ENCODE results near the gene KSR2.

The KSR2 gene

GRCh38 chr12:117540011-117540410, 428.8 kb downstream of the KSR2 start:
- H3K27ac ChIP-seq, result no peak overlapping the region
- no peak for TF ChIP-seq CTCF (conservative IDR thresholded peaks at IDR 0.05)

GRCh38 chr12:117538926-117539325, 429.9 kb downstream of the KSR2 start:
- no peak overlapping the region for H3K27ac ChIP-seq
- no peak for TF ChIP-seq CTCF (conservative IDR thresholded peaks at IDR 0.05)

DNA sequence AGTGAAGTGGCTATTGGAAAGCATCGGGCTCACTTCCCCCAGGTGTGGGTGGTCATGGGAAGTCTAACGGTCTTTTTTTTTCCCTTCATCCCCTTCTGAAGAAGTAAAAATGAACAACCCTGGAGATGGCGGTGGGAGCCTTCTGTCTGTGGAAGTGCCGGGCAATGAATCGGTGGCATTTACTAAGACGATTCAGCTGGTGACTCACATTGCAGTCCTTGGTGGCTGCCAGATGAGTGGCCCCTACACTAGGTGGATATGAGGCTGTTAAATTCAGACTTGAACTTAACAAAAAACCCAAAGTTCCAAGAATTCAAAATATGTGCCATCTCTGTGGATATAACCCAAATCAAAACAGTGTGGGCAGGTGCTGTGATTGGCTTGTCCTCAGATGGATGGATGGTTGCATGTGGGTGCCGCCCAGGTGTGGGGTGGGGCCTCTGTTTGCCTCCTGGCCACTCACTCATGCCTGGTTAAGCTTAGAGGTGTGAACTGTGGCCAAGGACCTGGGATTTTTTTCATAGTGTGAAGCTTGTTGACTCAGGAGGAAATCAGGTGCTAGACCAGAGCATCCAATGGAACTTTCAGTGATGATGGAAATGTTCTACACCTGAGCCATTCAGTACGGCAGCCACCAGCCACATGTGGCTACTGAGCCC, 430.6 kb downstream of the KSR2 start:
- TF ChIP-seq CTCF (conservative IDR thresholded peaks at IDR 0.05), result no peak
- H3K27ac ChIP-seq, result no peak overlapping the region

- TF ChIP-seq CTCF (conservative IDR thresholded peaks at IDR 0.05), result no peak
Measured at GRCh38 chr12:117533687-117534086, 435.1 kb downstream of the KSR2 start.

DNA sequence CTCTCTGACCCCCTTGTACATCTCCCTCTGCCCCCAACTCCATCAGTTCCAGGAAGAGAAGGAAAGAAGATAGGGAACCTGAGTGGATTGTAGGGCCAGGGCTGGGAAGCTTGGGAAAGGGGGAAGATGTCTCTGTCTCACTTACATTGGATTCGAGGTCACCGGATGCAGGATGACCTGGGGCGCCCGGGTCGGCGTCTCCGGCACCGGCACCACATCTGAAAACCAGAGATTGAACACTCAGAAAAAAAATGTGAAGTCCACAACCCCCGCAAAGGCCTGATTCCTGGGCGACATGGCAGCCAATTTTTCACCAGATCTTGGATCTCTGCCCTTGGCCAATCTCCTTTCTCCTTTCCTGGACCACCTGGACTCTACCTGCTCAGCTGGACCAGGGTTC, 438.0 kb downstream of the KSR2 start:
- TF ChIP-seq CTCF (conservative IDR thresholded peaks at IDR 0.05), result no peak
- H3K27ac ChIP-seq, result no peak overlapping the region

More at GRCh38 chr12:117533687-117534086, 435.1 kb downstream of the KSR2 start:
- peak overlapping the region; percentile 33 for H3K27ac ChIP-seq

DNA sequence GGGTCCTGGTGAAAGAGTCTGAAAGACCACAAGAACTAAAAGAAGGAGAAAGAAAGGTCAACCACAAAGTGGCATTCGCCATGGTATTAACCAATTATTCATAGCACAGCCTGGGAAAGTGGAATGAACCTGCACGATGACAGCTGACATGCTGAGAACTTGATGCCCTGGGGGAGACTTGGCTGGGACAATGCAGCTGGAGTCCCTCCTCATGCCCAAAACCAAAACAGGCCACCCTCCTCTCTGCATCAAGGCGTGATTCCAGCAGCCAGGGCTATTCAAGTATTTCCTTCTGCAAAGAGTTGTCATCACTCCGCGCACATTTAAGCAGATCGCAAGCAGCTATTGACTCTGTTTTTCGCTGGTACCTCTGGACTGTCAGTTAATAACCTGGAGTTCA, 440.3 kb downstream of the KSR2 start:
- no peak for TF ChIP-seq CTCF (conservative IDR thresholded peaks at IDR 0.05)
- H3K27ac ChIP-seq, result peak overlapping the region; percentile 94

DNA sequence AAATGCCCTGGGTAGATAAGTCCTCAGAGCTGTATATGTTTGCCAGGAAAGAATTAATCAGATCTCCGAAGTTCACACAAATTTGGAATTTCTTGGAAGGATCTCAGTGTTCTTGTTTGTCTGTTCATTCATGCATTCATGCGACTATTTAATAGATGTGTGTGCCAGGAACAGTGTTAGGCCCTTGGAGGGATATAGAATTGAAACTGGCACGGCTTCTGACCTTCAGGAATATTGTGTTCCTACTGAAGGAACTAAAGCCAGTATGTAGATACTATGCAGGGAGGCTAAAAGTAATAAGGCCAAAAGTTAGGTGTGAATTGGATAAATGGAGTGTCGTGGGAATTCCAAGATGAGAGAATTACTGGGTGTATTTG, 441.3 kb downstream of the KSR2 start:
- H3K27ac ChIP-seq, result peak overlapping the region; percentile 94
- TF ChIP-seq CTCF (conservative IDR thresholded peaks at IDR 0.05), result no peak

Data from VCaP (cell line).